GM12864 (cell line): ENCODE results near the gene SIGLEC1.

Experiments used
- DNase-seq: peaks from one replicate; pipeline ENCODE4 v3.0.0-alpha.2; 2011; ENCODE audit warnings: low read depth
- H3K4me3 ChIP-seq: 2 replicates; pipeline ENCODE4 v1.5.1; 2011; ENCODE audit warnings: mild to moderate bottlenecking, low read depth, low read length, control low read depth
- TF ChIP-seq, protein P1 (sequence below): IDR thresholded peaks from 2 replicates; pipeline ENCODE4 v1.5.1; 2011; ENCODE audit warnings: low read depth, mild to moderate bottlenecking, moderate library complexity, low read length, control low read depth, inconsistent platforms; ENCODE audit errors: missing control alignments

SIGLEC1 gene

GRCh38 chr20:3694864-3695263, 17.5 kb downstream of the SIGLEC1 start:
- TF ChIP-seq, protein P1, sequence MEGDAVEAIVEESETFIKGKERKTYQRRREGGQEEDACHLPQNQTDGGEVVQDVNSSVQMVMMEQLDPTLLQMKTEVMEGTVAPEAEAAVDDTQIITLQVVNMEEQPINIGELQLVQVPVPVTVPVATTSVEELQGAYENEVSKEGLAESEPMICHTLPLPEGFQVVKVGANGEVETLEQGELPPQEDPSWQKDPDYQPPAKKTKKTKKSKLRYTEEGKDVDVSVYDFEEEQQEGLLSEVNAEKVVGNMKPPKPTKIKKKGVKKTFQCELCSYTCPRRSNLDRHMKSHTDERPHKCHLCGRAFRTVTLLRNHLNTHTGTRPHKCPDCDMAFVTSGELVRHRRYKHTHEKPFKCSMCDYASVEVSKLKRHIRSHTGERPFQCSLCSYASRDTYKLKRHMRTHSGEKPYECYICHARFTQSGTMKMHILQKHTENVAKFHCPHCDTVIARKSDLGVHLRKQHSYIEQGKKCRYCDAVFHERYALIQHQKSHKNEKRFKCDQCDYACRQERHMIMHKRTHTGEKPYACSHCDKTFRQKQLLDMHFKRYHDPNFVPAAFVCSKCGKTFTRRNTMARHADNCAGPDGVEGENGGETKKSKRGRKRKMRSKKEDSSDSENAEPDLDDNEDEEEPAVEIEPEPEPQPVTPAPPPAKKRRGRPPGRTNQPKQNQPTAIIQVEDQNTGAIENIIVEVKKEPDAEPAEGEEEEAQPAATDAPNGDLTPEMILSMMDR = no peak

DNA sequence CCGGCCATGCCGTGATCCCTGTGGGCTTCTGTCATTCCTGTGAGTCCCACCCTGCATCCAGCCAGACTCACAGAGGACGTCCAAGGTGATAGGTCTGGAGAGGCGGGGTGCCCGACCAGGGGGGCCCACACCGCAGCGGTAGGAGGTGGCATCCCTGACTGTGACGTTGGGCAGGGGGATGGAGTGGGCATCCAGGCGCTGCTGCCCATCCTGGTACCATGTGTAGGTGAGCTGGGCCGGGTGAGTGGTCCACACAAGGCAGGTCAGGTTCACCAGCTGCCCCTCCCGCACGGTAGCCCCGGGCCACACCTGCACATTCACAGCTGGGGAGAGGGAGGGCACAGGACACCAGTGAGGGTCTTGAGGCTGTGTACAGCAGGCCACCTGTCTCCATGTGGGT, 19.0 kb downstream of the SIGLEC1 start:
- no peak for DNase-seq
- H3K4me3 ChIP-seq = no peak overlapping the region
- TF ChIP-seq, protein P1 = no peak

More at GRCh38 chr20:3694864-3695263, 17.5 kb downstream of the SIGLEC1 start:
- no peak for DNase-seq
- H3K4me3 ChIP-seq = no peak overlapping the region

- TF ChIP-seq, protein P1 = no peak
- no peak for DNase-seq
- no peak overlapping the region for H3K4me3 ChIP-seq
Measured at GRCh38 chr20:3692706-3693294, 19.6 kb downstream of the SIGLEC1 start.

DNA sequence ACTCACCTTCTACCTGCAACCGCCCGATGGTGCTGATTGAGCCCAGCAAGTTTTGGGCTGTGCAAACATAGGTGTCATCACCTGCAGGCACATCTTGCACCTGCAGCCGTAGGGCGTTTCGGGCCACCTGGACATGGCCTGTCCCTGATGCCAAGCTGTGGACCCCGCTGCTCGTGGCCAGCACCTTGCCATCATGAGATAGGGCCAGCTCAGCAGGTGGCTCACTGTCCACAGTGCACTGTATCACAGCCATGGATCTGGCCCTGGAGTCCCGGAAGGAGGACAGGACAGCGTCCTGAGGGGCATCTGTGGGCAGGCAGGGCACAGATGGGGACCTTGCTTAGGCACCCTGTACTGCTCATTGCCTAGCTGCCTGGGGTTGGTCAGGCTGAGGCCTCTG, 20.5 kb downstream of the SIGLEC1 start:
- H3K4me3 ChIP-seq = no peak overlapping the region
- TF ChIP-seq, protein P1 = no peak
- no peak for DNase-seq

DNA sequence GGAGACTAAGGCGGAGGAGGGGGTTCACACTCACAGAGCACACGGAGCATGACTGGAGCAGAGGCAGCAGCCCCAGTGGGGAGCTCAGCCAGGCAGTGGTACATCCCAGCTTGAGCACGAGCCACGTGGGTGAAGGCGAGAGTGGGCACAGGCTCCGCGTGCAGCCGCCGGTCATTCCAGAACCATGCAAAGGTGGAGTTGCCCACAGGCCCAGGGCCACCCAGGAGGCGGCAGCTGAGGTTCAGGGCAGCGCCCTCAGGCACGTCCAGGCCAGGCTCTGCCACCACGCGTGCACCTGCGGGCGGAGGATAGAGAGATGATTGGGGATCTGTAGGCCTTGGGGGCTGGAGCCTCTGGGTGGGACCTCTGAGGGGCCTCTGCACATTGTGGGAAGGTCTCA, 21.1 kb downstream of the SIGLEC1 start:
- H3K4me3 ChIP-seq = no peak overlapping the region
- TF ChIP-seq, protein P1 = no peak
- DNase-seq = no peak

GRCh38 chr20:3690413-3690812, 22.0 kb downstream of the SIGLEC1 start:
- no peak for DNase-seq
- TF ChIP-seq, protein P1 = no peak
- H3K4me3 ChIP-seq = no peak overlapping the region

- TF ChIP-seq, protein P1 = no peak
- DNase-seq = no peak
- no peak overlapping the region for H3K4me3 ChIP-seq
Measured at GRCh38 chr20:3689978-3690377, 22.4 kb downstream of the SIGLEC1 start.
